Left renal pelvis (tissue), 4 donors: ENCODE measurements around the gene CASQ2. TPM values are rescaled to one million over a fixed set of nuclear protein-coding genes. Genes with fewer than 3 reads are reported as not detected.

Experiments used
- DNase-seq, 4 donors: peaks; one replicate each; pipeline ENCODE4 v3.0.0-alpha.2; 2013; ENCODE audit warnings: low read depth in 4 of 4, low spot score in 3 of 4
- polyA plus RNA-seq, 4 donors: library from polyadenylated mRNA; unstranded; fragments of 120-200 nt; gene quantifications; one replicate each; pipeline ENCODE4 v1.2.1, GENCODE V29; 2013; ENCODE audit not compliant: insufficient read length in 4 of 4

Gene CASQ2
- polyA plus RNA-seq, 4 donors: 0.37 to 0.82 (median 0.46) TPM

- no peak for DNase-seq
Measured at GRCh38 chr1:115669886-115670285, 98.6 kb downstream of the CASQ2 start.

- no peak for DNase-seq
Measured at GRCh38 chr1:115669002-115669673, 99.4 kb downstream of the CASQ2 start.

- DNase-seq: no peak
Measured at GRCh38 chr1:115668579-115668978, 99.9 kb downstream of the CASQ2 start.

GRCh38 chr1:115666702-115667101 lies 101.8 kb downstream of the CASQ2 start:
- DNase-seq: no peak

GRCh38 chr1:115666206-115666605 lies 102.3 kb downstream of the CASQ2 start:
- no peak for DNase-seq

- no peak for DNase-seq
Measured at GRCh38 chr1:115665319-115666096, 103.0 kb downstream of the CASQ2 start.

GRCh38 chr1:115661157-115661556 lies 107.4 kb downstream of the CASQ2 start:
- DNase-seq: no peak

GRCh38 chr1:115660151-115660550 lies 108.4 kb downstream of the CASQ2 start:
- no peak for DNase-seq

GRCh38 chr1:115658646-115659045 lies 109.9 kb downstream of the CASQ2 start:
- DNase-seq: no peak

GRCh38 chr1:115656461-115657077 lies 111.9 kb downstream of the CASQ2 start:
- DNase-seq: no peak

- DNase-seq: no peak
Measured at GRCh38 chr1:115655916-115656315, 112.6 kb downstream of the CASQ2 start.

GRCh38 chr1:115655306-115655663 lies 113.2 kb downstream of the CASQ2 start:
- DNase-seq: no peak

- no peak for DNase-seq
Measured at GRCh38 chr1:115654663-115655305, 113.7 kb downstream of the CASQ2 start.

GRCh38 chr1:115654125-115654524 lies 114.4 kb downstream of the CASQ2 start:
- no peak for DNase-seq

GRCh38 chr1:115652236-115652788 lies 116.2 kb downstream of the CASQ2 start:
- DNase-seq: no peak

- DNase-seq: no peak
Measured at GRCh38 chr1:115651391-115651790, 117.1 kb downstream of the CASQ2 start.

GRCh38 chr1:115650961-115651360 lies 117.6 kb downstream of the CASQ2 start:
- DNase-seq: no peak
